HG03280 (cell line): Measurements from ENCODE around the gene VCX3A.
"Not testable (repeated sequence)": the region's sequence is repeated elsewhere in the genome, so short reads cannot be mapped to it uniquely, and the experiment has no call there.

Source experiments
- ATAC-seq: cut with Tn5 transposase; IDR thresholded peaks from one replicate; pipeline ENCODE4 v1.9.1; 2021; ENCODE audit warnings: mild to moderate bottlenecking, moderate library complexity; ENCODE audit not compliant: unreplicated experiment

The VCX3A gene

DNA sequence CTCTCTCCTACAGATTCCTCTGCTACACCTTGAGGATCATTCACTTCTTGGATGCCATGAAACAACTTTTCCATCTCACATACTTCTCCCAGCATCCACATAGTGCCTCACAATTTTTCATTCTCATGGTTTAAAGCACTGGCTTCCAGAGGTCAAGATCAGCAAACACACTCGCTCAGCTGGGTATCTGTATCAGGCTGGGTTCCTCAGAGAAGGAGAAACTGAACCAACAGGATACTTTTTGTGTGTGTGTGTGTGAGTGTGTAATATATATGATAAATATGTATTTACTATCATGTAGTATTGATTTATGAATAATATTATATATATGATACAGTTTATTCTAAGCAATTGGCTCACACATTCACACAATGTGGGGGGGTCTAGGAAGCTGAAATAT, at the start of gene VCX3A:
TSS of gene VCX3A (minus strand) at position 101 of the 400 bp plus-strand sequence. CDS start 621 bp downstream, outside the sequence.
- not testable (repeated sequence) for ATAC-seq

- ATAC-seq: no peak
Measured at GRCh38 chrX:6574762-6575161, 39.8 kb upstream of the VCX3A start.

DNA sequence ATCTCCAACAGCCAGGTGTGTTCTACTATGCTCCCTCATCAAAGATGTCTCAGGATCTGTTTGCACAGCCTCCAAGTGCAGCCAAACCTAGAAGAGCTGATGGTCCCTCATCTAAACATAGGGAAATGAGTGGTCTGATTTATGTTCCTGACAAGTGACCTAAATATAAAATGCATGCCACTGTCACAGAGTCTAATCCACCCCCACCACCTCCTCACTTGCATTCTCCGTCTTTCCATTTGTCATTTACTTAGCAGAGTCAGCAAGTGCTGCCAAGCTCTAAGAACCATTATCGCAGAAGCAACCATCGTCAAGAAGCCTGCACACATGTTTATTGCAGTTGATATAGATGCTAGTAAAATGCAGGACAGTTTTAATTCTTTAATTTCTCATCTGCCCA, 33.1 kb upstream of the VCX3A start:
- ATAC-seq: no peak

DNA sequence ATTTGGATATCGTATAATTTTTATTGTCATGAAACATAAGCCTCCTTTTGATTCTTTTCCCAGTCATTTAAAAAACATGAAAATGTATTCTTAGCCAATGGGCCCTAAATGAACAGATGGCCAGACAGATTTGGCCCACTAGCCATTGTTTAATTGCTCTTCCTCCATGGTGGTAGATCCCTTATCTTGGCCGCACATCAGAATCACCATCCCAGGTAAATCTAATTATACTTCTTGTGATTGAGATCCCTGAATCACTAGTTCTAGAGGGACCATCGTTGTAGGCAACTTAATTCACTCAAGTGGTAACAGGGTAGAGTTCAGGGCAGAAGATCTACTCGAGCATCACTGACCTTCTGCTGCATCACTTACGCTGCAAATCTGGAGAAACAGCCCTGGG, 24.1 kb upstream of the VCX3A start:
- no peak for ATAC-seq

- ATAC-seq: no peak
Measured at GRCh38 chrX:6557690-6558089, 22.8 kb upstream of the VCX3A start.

GRCh38 chrX:6550999-6551398, 16.1 kb upstream of the VCX3A start:
- ATAC-seq: no peak

- no peak for ATAC-seq
Measured at GRCh38 chrX:6545712-6546111, 10.8 kb upstream of the VCX3A start.

DNA sequence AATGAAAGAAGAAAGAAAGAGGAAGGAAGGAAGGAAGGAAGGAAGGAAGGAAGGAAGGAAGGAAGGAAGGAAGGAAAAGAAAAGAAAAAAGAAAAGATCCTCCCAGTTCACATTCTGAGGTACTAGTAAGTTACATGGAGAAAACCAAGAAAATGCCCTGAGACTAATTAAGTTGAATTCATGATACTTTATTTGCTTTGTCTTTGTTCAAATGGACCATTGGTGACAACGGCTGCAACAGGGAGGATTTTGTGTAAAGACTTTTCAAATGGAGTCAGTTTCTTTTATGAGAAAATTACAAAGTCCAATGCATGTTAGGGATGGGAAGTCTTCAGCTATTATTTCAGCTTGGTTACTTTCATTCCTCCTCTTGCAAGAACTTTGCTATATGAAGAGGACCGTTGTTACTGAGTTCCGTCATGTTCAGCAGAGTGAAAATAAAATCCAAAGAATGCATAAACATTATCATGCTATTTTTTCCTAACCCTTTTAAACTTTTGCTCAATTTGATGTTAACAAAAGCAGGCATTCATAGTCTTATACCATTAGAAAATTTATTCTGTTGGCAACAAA, 8.3 kb downstream of the VCX3A start:
- no peak for ATAC-seq

- no peak for ATAC-seq
Measured at GRCh38 chrX:6517376-6517775, 17.5 kb downstream of the VCX3A start.

DNA sequence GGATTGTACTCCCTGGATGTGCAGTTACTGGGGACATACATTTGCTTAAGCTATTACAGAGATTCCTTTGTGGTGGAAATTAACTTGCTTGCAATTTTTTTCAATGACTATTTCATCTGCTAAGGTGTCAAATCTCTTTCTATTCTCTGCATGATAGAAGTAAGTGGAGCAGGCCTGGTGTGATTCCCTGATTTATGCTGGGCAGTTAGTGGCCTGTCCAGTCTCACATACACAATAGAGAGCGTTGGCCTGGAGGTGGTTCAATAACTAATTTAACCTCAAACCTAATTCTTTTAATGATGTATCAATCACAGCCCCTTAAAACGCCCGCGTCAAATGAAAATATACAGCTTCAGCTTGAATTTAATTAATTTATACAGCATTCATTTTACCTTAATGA, 28.5 kb downstream of the VCX3A start:
- no peak for ATAC-seq

DNA sequence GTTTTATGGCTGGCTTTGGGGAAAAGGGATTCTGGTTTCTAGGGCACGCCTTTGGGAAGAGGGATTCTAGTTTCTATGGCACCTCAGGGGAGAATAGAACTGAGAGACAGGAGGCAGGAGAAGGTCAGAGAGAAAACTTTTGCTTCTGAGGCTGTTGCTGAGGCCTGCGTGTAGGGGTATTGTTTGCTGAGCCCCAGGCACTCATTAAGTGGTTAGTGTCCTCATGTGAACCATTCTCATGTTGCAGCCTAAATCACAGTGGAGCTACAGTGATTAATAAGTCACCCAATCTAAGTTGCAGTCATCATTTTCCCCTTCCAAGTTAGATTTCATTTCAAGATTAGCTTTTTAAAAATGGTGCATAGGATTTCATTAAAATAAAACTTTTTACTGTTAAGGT, 29.0 kb downstream of the VCX3A start:
- no peak for ATAC-seq

GRCh38 chrX:6500719-6501118, 34.2 kb downstream of the VCX3A start:
- ATAC-seq: no peak

DNA sequence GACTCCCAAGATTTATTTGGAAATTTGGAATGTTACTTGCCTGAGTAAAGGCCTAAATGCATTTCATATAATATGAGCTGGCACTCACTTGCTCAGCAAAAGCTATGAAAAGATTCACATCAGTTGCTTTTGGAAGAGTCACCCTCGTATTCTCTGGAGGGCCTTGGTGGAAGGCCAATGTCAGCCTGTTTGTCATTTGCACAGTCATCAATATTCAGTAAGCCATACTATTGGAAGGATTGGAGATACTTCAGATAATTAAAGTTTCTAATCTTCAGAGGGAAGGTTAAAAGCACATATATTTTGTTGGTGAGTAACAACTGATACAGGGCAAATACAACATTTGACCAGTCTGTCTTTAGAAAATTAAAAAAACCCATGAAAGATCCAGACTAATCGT, 36.6 kb downstream of the VCX3A start:
- no peak for ATAC-seq
